ENCODE data around the gene TIPIN.
"Not testable (repeated sequence)": the region's sequence is repeated elsewhere in the genome, so short reads cannot be mapped to it uniquely, and the experiment has no call there.

TIPIN gene

DNA sequence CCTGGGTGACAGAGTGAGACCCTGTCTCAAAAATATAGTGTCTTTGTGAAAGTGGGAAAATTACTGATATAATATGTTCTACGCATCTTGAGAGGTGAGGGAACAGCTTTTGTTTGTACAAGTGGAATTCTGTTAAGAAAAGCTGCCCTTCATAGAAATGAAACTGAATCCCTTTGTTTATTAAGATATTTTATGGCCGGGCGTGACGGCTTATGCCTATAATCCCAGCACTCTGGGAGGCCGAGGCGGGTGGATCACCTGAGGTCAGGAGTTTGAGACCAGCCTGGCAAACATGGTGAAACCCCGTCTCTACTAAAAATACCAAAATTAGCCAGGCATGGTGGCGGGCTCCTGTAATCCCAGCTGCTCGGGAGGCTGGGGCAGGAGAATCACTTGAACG lies 52.1 kb downstream of the TIPIN start:
- not testable (repeated sequence) for H3K4me1 ChIP-seq (ENCODE audit: control insufficient read depth in 1 of 2, insufficient read depth in 2 of 2, low read length in 2 of 2); H3K9me3 ChIP-seq (ENCODE audit: control insufficient read depth in 1 of 2, low read length in 2 of 2); H3K4me3 ChIP-seq (ENCODE audit: low read depth in 1 of 2, low read length in 2 of 2); H3K27ac ChIP-seq (ENCODE audit: low read depth, low read length); H3K27me3 ChIP-seq (ENCODE audit: control insufficient read depth in 1 of 2, insufficient read depth in 2 of 2, low read length in 2 of 2); H3K9ac ChIP-seq (ENCODE audit: low read depth in 1 of 2, low read length in 2 of 2)
- peaks cover 7 to 29% of the 10 kb centered on the region in 2 donors for H3K36me3 ChIP-seq (ENCODE audit: control insufficient read depth in 1 of 2, insufficient read depth in 2 of 2, low read length in 2 of 2)

DNA sequence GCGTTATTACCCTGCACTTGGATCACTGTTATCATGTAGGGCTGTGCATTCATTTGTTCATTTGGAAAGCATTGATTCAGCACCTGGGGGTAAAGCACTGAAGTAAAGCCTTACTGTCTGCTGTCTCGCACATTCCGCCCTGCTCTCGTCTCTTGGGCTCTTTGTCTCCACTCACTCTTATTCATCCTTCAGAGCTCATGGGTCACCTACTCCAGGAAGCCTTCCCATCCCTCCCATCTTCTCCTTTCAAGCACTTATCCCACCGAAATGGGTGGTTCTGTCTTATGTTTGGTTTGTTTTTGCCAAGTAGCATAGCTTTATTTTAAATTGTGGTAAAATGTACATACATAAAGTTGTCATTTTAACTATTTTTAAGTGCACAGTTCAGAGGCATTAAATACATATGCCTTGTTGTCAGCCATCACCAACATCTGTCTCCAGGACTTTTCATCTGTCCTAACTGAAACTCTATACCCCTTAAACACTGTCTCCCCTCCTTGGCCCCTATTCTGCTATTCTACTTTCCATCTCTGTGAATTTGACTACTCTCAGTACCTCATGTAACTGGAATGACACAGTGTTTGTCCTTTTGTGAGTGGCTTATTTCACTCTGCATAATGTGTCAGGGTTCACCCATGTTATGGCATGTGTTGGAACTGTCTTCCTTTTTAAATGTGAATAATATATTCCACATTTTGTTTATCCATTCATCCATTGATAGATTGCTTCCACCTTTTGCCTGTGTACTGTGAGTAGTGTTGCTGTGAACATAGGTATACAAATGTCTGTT lies 53.8 kb downstream of the TIPIN start:
- Histone ChIP-seq H3K27ac (ENCODE audit: low read depth, low read length) (no peak overlapping the region), H3K4me3 (ENCODE audit: low read depth in 1 of 2, low read length in 2 of 2) (no peak overlapping the region), H3K4me1 (ENCODE audit: control insufficient read depth in 1 of 2, insufficient read depth in 2 of 2, low read length in 2 of 2) (no peaks in the 10 kb centered on the region), H3K27me3 (ENCODE audit: control insufficient read depth in 1 of 2, insufficient read depth in 2 of 2, low read length in 2 of 2) (no peaks in the 10 kb centered on the region), H3K9ac (ENCODE audit: low read depth in 1 of 2, low read length in 2 of 2) (no peak overlapping the region), H3K36me3 (ENCODE audit: control insufficient read depth in 1 of 2, insufficient read depth in 2 of 2, low read length in 2 of 2) (peaks cover 2 to 21% of the 10 kb centered on the region in 2 donors), H3K9me3 (ENCODE audit: control insufficient read depth in 1 of 2, low read length in 2 of 2) (no peaks in the 10 kb centered on the region)

DNA sequence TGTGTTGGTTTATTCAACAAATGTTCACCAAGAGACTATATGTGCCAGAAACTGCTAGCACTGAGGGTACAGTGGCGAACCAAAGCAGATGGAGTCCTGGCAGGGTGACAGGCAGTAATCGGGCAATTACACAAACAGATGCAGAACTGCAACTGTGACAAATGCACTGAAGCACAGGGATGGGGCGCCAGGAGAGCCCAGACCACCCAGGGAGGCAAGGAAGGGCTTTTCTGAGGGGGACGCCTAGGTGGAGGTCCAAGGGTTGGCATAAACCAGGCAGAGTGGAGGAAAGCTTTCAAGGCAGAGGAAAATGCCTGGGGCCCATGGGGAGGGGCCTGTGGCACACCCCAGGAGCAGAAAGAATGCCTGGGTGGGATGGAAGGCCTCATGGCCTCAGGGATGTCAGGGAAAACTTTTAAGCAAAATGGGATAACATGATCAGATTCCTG lies 57.7 kb downstream of the TIPIN start:
- no peak overlapping the region for H3K27ac ChIP-seq (ENCODE audit: low read depth, low read length)
- peaks cover 0 to 14% of the 10 kb centered on the region in 2 donors for H3K36me3 ChIP-seq (ENCODE audit: control insufficient read depth in 1 of 2, insufficient read depth in 2 of 2, low read length in 2 of 2)
- no peaks in the 10 kb centered on the region for H3K27me3 ChIP-seq (ENCODE audit: control insufficient read depth in 1 of 2, insufficient read depth in 2 of 2, low read length in 2 of 2)
- H3K4me1 ChIP-seq (ENCODE audit: control insufficient read depth in 1 of 2, insufficient read depth in 2 of 2, low read length in 2 of 2) = peaks cover 12% of the 10 kb centered on the region in 2 donors
- H3K4me3 ChIP-seq (ENCODE audit: low read depth in 1 of 2, low read length in 2 of 2) = no peak overlapping the region
- H3K9me3 ChIP-seq (ENCODE audit: control insufficient read depth in 1 of 2, low read length in 2 of 2) = no peaks in the 10 kb centered on the region
- no peak overlapping the region for H3K9ac ChIP-seq (ENCODE audit: low read depth in 1 of 2, low read length in 2 of 2)

DNA sequence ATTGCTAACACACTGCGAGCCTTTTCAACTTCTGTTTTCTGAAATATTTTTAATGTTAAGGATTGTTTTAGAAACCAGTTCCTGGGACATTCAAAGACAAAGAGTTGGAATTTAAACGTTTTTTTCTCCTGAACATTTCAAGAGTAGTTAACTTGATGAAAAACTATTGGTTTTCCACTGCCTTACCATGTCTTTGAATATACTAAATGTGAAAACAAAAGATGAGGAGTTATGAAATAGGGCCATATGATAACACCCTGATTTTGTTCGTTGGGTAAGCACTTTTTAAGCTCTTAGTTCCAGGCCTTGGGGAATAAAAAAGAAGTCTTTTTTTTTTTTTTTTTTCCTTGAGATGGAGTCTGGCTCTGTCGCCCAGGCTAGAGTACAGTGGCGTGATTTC lies 60.3 kb downstream of the TIPIN start:
- Histone ChIP-seq H3K27ac (ENCODE audit: low read depth, low read length) (no peak overlapping the region), H3K4me3 (ENCODE audit: low read depth in 1 of 2, low read length in 2 of 2) (no peak overlapping the region), H3K9me3 (ENCODE audit: control insufficient read depth in 1 of 2, low read length in 2 of 2) (no peaks in the 10 kb centered on the region), H3K36me3 (ENCODE audit: control insufficient read depth in 1 of 2, insufficient read depth in 2 of 2, low read length in 2 of 2) (peaks cover 0 to 9% of the 10 kb centered on the region in 2 donors), H3K27me3 (ENCODE audit: control insufficient read depth in 1 of 2, insufficient read depth in 2 of 2, low read length in 2 of 2) (no peaks in the 10 kb centered on the region), H3K9ac (ENCODE audit: low read depth in 1 of 2, low read length in 2 of 2) (no peak overlapping the region), H3K4me1 (ENCODE audit: control insufficient read depth in 1 of 2, insufficient read depth in 2 of 2, low read length in 2 of 2) (peaks cover 25 to 26% of the 10 kb centered on the region in 2 donors)

DNA sequence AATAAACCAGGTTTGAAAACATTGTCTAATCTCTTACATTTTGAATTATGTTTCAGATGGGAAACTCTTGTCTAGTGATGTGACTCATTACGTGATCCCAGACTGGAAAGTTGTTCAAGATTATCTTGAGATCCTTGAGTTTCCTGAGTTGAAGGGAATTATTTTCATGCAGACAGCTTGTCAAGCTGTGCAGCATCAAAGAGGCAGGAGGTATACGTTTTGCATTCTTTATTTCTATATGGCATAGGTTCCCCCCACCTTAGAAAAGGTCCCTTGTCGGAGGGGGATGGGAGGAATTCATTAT lies 61.6 kb downstream of the TIPIN start:
- H3K4me1 ChIP-seq (ENCODE audit: control insufficient read depth in 1 of 2, insufficient read depth in 2 of 2, low read length in 2 of 2) = peaks cover 25 to 26% of the 10 kb centered on the region in 2 donors
- peak overlapping the region; percentile 69 to 81 for H3K4me3 ChIP-seq (ENCODE audit: low read depth in 1 of 2, low read length in 2 of 2)
- no peaks in the 10 kb centered on the region for H3K27me3 ChIP-seq (ENCODE audit: control insufficient read depth in 1 of 2, insufficient read depth in 2 of 2, low read length in 2 of 2)
- H3K27ac ChIP-seq (ENCODE audit: low read depth, low read length) = no peak overlapping the region
- H3K9ac ChIP-seq (ENCODE audit: low read depth in 1 of 2, low read length in 2 of 2) = peak overlapping the region; percentile 1 to 61
- H3K36me3 ChIP-seq (ENCODE audit: control insufficient read depth in 1 of 2, insufficient read depth in 2 of 2, low read length in 2 of 2) = peaks cover 0 to 5% of the 10 kb centered on the region in 2 donors
- no peaks in the 10 kb centered on the region for H3K9me3 ChIP-seq (ENCODE audit: control insufficient read depth in 1 of 2, low read length in 2 of 2)

DNA sequence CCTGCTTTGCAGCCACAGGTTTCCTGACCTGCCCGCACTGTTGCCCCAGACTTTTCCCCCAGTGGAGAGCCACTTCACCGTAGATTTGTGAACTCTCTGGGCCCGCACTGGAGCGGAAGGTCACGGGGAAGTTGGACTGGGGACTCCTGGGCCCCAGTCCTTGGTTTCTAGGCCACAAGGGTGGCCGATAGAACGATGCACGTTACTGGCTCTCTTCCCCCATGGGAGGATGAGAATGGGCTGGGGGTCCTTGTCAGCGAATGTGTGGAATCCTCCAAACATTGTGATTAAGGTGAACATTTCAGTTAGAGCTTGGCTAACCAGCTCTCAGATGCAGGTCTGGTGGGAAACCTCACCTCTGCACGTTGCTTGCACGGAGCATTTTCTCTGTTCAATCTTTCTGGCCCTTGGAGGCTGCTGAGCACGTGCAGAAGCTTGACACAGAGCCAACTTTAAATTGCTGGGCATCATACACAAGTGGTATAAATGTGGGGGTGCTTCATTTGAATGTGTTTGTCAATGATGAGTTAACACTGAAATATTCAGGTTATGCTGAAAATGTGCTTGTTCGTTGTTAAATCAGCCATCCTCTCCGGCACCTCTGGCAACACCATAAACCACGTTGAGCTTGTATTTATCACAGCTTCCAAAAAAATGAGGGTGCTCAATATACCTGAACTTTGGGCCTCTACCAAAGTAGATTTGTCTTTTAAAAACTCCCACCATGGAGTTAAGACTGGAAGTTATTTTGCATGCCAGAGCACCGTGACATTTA lies 62.1 kb downstream of the TIPIN start:
- peak overlapping the region; percentile 61 to 91 for H3K9ac ChIP-seq (ENCODE audit: low read depth in 1 of 2, low read length in 2 of 2)
- H3K4me1 ChIP-seq (ENCODE audit: control insufficient read depth in 1 of 2, insufficient read depth in 2 of 2, low read length in 2 of 2) = peaks cover 25 to 26% of the 10 kb centered on the region in 2 donors
- H3K9me3 ChIP-seq (ENCODE audit: control insufficient read depth in 1 of 2, low read length in 2 of 2) = no peaks in the 10 kb centered on the region
- no peaks in the 10 kb centered on the region for H3K27me3 ChIP-seq (ENCODE audit: control insufficient read depth in 1 of 2, insufficient read depth in 2 of 2, low read length in 2 of 2)
- peak overlapping the region; percentile 69 to 81 for H3K4me3 ChIP-seq (ENCODE audit: low read depth in 1 of 2, low read length in 2 of 2)
- H3K27ac ChIP-seq (ENCODE audit: low read depth, low read length) = peak overlapping the region; percentile 81
- H3K36me3 ChIP-seq (ENCODE audit: control insufficient read depth in 1 of 2, insufficient read depth in 2 of 2, low read length in 2 of 2) = peaks cover 0 to 5% of the 10 kb centered on the region in 2 donors

DNA sequence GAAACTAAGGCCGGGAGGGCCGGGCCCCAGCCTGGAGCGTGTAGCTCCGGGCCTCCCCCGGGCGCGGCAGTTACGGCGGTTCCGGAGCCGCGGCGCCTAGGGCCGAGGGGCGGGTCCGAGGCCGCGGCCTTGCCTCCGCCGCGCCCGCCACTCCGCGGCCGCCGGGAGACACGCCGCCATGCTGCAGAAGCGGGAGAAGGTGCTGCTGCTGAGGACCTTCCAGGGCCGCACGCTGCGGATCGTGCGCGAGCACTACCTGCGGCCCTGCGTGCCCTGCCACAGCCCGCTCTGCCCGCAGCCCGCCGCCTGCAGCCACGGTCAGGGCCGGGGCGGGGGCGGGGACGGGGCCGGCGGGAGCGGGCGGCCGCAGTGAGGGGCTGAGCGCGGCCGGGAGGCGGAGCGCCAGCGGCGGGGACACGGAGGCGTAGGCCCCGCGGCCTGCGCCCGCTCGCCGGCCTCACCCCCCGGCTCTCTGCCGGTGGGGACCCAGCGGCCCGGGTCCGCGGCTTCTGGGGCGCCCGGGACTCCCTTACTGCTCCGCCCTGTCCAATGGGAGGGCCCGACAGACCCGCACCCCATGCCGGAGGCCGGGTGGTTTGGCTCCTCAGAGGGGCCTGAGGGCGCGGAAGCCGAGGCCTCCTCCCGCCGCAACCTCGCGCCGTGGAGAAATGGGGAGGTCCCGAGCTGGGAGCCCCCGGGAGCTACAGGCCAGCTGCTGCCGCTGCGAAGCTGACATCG lies 62.9 kb downstream of the TIPIN start, which contains the start of gene DIS3L:
DIS3L (plus strand) TSS at position 150 of the 738 bp plus-strand sequence; CDS start at position 179, 29 bp downstream.
- H3K27me3 ChIP-seq (ENCODE audit: control insufficient read depth in 1 of 2, insufficient read depth in 2 of 2, low read length in 2 of 2) = no peaks in the 10 kb centered on the region

DNA sequence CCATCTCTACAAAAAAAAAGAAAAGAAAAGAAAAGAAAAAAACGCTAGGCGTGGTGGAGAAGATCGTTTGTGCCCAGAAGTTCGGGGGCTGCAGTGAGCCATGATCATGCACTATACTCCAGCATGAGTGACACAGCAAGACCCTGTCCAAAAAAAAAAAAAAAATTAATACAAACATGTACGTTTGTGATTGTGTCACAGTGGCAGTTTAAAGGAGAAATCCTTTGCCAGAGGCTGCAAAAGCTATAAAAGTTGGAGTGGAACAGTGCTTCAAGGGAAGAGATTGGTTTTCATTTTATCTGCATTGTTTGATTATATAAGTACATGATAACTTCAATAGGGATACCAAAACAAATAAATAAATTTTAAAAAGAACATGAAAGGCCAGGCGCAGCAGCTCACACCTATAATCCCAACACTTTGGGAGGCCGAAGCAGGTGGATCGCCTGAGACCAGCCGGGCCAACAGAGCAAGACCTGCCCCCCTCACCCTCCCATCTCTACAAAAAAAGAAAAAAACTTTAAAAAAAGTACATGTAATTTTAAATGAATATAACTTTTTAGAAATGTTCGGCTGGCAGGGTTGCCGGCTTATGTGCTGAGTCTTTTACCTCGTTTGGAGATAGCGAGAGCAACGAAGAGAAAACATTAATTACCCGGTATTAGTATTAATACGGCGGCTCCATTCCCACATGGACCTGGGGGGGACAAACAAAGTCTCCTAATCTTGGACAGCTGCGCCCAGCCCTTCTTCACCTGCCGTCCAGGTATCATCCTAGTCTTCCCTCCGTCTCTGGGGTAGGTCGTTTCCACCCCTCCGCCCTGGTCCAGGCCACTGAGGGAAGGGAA lies 63.7 kb downstream of the TIPIN start:
- peaks cover 29 to 37% of the 10 kb centered on the region in 2 donors for H3K4me1 ChIP-seq (ENCODE audit: control insufficient read depth in 1 of 2, insufficient read depth in 2 of 2, low read length in 2 of 2)
- H3K4me3 ChIP-seq (ENCODE audit: low read depth in 1 of 2, low read length in 2 of 2) = peak overlapping the region; percentile 69 to 81
- H3K9ac ChIP-seq (ENCODE audit: low read depth in 1 of 2, low read length in 2 of 2) = peak overlapping the region; percentile 63 to 80
- no peaks in the 10 kb centered on the region for H3K36me3 ChIP-seq (ENCODE audit: control insufficient read depth in 1 of 2, insufficient read depth in 2 of 2, low read length in 2 of 2)
- peak overlapping the region; percentile 69 for H3K27ac ChIP-seq (ENCODE audit: low read depth, low read length)
- no peaks in the 10 kb centered on the region for H3K27me3 ChIP-seq (ENCODE audit: control insufficient read depth in 1 of 2, insufficient read depth in 2 of 2, low read length in 2 of 2)
- H3K9me3 ChIP-seq (ENCODE audit: control insufficient read depth in 1 of 2, low read length in 2 of 2) = no peaks in the 10 kb centered on the region

More for the DNA sequence above, 62.9 kb downstream of the TIPIN start, which contains the start of gene DIS3L:
- peaks cover 26 to 30% of the 10 kb centered on the region in 2 donors for H3K4me1 ChIP-seq (ENCODE audit: control insufficient read depth in 1 of 2, insufficient read depth in 2 of 2, low read length in 2 of 2)
- peak within 1 kb of the TSS; percentile 69 to 81 for H3K4me3 ChIP-seq (ENCODE audit: low read depth in 1 of 2, low read length in 2 of 2)
- peaks cover 0 to 2% of the 10 kb centered on the region in 2 donors for H3K36me3 ChIP-seq (ENCODE audit: control insufficient read depth in 1 of 2, insufficient read depth in 2 of 2, low read length in 2 of 2)
- H3K9ac ChIP-seq (ENCODE audit: low read depth in 1 of 2, low read length in 2 of 2) = peak within 1 kb of the TSS; percentile 80 to 91
- H3K9me3 ChIP-seq (ENCODE audit: control insufficient read depth in 1 of 2, low read length in 2 of 2) = no peaks in the 10 kb centered on the region
- peak within 1 kb of the TSS; percentile 81 for H3K27ac ChIP-seq (ENCODE audit: low read depth, low read length)

DNA sequence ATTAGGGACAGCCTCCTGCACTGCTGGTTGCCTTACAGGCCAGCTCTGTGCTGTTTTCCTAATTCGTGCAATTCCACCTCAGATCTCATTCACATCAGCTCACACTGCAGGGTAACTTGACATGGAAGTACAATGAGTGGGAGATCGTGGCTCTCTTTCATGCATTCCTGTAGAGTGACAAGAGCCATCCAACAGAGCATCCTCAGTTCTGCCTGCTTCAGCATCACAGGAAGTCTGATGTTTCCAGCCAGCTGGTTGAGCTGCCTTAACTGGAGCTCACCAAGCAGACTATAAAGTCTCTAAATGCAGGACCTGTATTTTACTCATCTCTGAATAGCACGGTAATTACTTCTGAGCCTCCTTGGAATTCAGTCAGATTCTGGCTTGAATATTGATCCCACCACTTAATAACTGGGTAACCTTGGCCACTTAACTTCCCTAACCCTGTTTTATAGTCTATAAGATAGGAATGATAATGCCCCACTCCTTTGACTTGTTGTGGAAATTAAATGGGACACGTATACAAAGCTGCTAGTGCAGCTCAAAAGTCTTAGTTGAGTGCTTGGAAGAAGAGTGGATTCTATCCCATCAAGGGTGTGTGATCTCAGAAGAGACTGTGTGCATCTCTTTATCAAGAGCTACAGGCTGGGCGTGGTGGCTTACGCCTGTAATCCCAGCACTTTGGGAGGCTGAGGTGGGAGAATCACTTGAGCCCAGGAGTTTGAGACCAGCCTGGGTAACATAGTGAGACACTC lies 64.5 kb downstream of the TIPIN start:
- Histone ChIP-seq H3K9ac (ENCODE audit: low read depth in 1 of 2, low read length in 2 of 2) (peak overlapping the region in 1 of 2 donors; percentile 35), H3K9me3 (ENCODE audit: control insufficient read depth in 1 of 2, low read length in 2 of 2) (no peaks in the 10 kb centered on the region), H3K4me3 (ENCODE audit: low read depth in 1 of 2, low read length in 2 of 2) (peak overlapping the region; percentile 69 to 81), H3K36me3 (ENCODE audit: control insufficient read depth in 1 of 2, insufficient read depth in 2 of 2, low read length in 2 of 2) (no peaks in the 10 kb centered on the region), H3K27ac (ENCODE audit: low read depth, low read length) (no peak overlapping the region), H3K27me3 (ENCODE audit: control insufficient read depth in 1 of 2, insufficient read depth in 2 of 2, low read length in 2 of 2) (no peaks in the 10 kb centered on the region), H3K4me1 (ENCODE audit: control insufficient read depth in 1 of 2, insufficient read depth in 2 of 2, low read length in 2 of 2) (peaks cover 32 to 40% of the 10 kb centered on the region in 2 donors)

Measured in duodenal mucosa (tissue), 2 donors.